Measurements from ENCODE around the gene RNF26. TPM values are rescaled to one million over a fixed set of nuclear protein-coding genes. Genes with fewer than 3 reads are reported as not detected.

RNF26 gene
- total RNA-seq, 1 donor from 2014 or later, result 13.2 TPM

GRCh38 chr11:119365071-119365591 lies 30.8 kb downstream of the RNF26 start:
- intact Hi-C loops (cut with micrococcal nuclease), result no loop called here
- DNase-seq, result no peak
- peak; percentile 3 for ATAC-seq

DNA sequence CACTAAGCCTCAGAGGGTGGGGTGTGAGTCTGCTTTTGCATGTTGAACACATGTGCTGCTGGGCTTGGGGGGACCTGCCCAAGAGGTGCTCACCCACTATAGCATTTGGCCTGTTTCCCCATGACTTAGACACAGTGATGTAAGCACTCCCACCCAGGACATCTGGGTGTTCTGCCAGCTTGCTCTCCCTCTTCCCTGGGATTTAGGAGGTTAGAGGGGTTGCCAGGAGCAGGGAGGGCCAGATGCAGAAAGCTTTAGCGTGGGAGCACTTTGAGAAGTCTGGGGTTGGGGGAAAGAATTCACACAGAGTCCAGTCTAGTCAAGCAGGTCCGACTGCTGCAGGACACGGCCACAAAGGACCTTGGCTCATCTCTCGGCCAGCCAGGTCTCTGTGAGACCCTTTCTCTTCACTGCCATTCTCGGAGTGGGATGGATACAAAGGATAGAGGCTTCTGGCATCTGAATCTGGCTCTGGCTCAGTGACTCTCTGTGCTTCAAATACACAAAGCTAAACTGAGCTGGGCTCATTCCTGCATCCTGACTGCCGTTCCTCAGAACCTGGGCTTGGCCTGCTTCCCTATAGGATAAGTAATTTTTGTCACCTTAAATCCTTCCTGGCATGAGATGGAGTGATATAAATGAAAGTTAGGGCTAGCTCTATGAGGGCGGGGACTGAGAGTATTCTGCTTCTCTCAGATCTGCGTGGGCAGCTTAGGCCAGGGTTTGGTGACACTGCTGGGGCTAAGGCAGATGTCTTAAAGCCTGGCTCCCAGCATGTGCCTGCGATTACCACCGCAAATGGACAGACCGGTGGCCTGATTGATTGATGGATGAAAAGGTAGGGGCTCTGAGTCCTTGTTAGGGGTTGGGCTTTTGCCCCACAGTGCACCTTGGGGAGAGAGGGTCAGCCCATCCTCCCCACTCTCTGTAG lies 32.6 kb downstream of the RNF26 start:
- intact Hi-C loops (cut with micrococcal nuclease), result no loop called here
- DNase-seq, result no peak
- ATAC-seq, result no peak

DNA sequence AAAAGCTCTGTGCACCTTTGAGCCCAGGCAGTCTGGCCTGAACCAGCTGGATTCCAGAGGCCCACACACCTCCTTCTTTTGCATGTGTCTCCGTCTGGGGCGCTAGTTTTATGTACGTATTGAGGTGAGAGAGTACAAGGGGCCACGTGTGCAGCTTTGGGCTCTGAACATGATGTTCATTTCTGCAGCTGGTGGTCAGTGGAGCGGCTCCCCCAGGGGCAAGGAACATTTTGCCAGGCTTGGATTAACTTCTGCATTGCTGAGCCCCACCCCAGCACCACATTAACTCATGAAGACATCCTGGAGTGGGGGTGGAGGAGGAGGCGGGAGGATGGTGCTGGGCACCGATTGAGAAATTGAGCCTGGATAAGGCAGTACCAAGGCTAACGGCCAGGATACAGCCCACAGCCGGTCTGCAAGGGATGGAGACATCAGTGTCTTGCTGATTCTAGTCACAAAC lies 33.4 kb downstream of the RNF26 start:
- ATAC-seq, result no peak
- DNase-seq, result no peak
- intact Hi-C loops (cut with micrococcal nuclease), result no loop called here

GRCh38 chr11:119368121-119369034 lies 34.1 kb downstream of the RNF26 start:
- DNase-seq, result peak; percentile 90
- intact Hi-C loops (cut with micrococcal nuclease), result no loop called here
- ATAC-seq, result peak; percentile 55

GRCh38 chr11:119369132-119369925 lies 35.0 kb downstream of the RNF26 start:
- peak; percentile 43 for ATAC-seq

DNA sequence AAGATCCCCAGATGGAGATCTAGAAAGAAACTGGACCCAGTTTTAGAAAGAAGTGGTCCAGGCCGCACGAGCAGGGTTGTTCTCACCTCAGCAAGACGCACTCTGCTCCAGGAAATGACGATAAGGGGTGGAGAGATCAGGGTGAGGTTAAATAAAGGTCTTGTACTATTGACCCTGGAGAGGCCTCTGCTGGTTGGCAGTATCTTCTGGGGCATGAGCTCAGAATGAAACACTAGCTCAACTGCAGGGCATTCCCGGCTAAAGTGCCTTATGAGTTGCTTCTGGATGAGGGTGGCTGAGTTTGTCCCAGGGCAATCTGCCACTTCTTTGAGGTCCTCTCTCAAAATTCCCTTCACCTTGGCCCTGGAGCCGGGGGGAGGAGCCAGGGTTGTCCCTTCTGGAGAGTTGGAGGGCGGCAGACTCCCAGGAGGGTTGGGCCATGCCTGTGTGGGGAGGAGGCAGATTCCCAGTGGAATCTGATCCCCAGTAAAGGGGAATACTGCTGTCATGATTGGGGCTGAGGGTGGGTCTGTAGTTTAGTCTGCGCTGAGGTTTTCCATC lies 36.2 kb downstream of the RNF26 start:
- DNase-seq (peak; percentile 81), ATAC-seq (peak; percentile 47)
- intact Hi-C loops (cut with micrococcal nuclease), result no loop called here

More at GRCh38 chr11:119369132-119369925, 35.0 kb downstream of the RNF26 start:
- DNase-seq, result peak; percentile 61
- intact Hi-C loops (cut with micrococcal nuclease), result no loop called here

GRCh38 chr11:119371067-119371601 lies 36.8 kb downstream of the RNF26 start:
- intact Hi-C loops (cut with micrococcal nuclease), result no loop called here

DNA sequence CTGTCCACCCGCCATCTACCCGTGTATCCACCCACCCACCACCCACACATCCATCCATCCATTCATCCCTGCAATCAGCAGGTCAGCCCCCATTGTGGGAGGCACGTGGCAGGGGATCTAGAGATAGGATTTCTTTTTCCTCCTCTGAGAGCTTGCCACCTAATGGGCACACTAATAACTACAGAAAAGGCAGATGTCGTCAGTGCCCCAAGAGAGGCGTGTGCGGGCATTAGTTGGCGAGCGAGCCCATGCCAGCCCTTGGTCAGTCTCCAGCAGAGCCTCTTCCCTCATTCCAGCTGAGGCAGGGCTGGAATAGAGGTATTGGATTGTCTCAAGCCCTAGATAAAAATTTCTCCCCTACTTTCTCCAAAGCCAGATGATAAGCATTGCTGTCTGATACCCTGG lies 37.5 kb downstream of the RNF26 start:
- intact Hi-C loops (cut with micrococcal nuclease), result no loop called here
- ATAC-seq, result peak; percentile 7
- peak; percentile 63 for DNase-seq

More at GRCh38 chr11:119371067-119371601, 36.8 kb downstream of the RNF26 start:
- ATAC-seq, result no peak
- DNase-seq, result no peak

GRCh38 chr11:119372260-119373058 lies 38.1 kb downstream of the RNF26 start:
- ATAC-seq, result no peak
- no peak for DNase-seq
- intact Hi-C loops (cut with micrococcal nuclease), result no loop called here

DNA sequence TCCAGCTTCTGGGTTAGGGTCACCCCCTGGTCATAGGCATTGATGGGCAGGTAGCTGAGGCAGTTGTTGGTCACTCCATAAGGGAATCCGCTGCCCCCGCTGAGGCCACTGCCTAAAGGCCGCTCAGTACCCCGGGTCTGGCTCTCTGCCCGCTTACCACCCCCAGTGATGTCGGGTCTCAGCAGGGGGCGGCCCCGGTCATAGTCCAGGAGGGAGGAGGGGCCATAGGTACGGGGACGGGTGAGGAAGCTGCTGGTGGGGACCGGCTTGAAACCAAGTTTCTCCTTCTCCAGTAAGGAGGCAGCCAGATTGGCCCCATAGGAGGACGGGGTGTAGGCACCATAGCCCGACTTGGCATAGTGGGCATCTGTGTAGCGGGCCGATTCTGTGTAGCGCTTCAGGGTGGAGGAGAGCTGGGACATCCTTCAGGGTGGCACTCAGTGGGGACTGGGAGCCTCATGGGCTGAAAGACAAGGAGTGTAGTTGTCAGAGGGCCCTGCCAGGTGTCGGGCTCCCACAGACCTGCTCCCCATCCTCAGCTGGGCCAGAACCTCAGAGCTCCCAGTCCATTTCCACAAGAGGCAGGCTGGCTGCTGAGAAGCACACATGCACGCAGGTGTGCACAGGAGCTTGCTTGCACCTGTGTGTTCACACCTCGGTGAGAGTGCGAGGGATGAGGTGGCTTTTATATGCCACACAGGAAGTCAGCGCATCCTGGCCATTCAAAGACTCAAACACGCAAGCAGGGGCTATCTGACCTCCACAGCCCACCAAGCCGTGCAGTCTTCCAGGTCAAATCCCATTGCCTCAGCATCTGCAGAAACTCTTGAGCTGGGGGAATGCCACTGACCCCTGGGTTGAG lies 39.0 kb downstream of the RNF26 start:
- intact Hi-C loops (cut with micrococcal nuclease), result no loop called here
- ATAC-seq (no peak), DNase-seq (no peak)

GRCh38 chr11:119373921-119374631 lies 39.7 kb downstream of the RNF26 start:
- peak; percentile 80 for DNase-seq
- intact Hi-C loops (cut with micrococcal nuclease), result no loop called here
- peak; percentile 8 for ATAC-seq

- DNase-seq (peak; percentile 61), ATAC-seq (peak; percentile 4)
These were observed 40.5 kb downstream of the RNF26 start for GRCh38 chr11:119374632-119375336.

DNA sequence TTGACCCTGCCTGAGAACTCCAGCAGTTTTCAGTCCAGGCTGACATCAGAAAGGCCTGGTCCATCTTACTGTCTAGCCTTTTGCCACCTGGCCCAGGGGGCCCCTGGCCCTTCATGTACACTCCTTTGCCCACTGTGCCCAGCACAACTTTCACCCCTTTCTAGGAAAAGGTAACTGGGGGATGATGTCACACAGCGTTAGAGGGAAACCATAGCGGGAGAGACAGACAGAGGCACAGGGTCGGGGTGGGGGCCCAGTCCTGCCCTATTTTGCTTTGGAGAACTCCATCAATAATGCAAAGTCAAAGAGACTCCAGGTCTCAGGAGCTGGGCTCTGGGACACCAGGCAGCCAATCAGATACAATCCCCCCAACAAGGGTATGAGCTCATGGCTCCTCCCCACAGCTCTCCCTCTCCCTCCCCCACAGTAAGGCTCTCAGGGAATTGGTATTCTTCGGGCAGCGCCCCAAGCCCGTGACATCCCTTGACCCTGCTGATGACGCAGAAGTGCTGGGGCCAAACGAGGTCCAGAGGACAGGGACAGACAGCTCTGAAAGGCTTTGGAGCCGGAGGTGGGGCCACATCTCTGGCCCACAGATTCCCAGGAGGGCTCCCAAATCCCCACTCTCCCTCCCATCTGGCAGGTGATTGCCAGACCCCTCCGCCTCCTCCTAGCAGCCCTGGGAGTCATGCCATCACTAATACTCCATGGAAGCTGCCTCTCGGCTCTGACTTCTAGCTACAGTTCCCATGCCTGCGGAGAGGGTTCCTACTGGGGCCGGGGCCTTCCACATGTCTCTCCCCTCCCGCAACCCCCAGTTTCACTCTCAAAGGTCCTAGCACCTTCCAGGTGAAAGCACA lies 41.2 kb downstream of the RNF26 start:
- intact Hi-C loops (cut with micrococcal nuclease), result no loop called here
- peak; percentile 62 for ATAC-seq
- peak; percentile 88 for DNase-seq

More at GRCh38 chr11:119374632-119375336, 40.5 kb downstream of the RNF26 start:
- intact Hi-C loops (cut with micrococcal nuclease), result no loop called here

DNA sequence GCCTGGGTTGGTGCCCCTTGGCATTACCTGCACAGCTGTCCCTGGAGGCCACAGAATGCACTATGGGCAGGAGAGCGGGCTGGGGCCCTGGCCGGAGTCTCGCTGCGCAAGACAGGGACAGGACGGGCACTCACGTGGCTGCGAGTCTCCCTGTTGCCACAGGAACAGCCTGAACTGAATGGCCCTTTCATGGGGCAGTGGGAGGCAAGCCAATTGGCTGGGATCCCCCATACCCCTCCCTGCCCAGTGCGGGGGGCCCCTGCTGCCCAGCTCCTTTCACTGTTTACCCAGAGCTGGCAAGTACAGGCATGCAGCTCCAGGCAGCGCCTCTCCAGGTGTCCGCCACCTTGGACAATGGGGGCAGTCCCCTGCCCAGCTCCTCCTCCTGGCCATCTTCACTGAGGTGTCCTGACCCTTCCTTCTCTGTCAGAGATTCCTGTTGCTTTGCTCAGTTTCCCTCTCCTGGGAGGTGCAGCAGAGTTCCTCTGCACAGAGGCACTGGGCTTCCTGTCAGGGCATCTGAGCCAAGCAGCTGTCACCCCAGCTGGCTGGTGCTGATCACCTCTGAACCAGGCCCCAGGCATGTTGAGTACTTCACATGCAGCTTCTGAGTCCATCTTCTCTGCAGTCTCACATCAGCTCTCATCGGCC lies 42.0 kb downstream of the RNF26 start:
- ATAC-seq (peak; percentile 13), DNase-seq (peak; percentile 76)
- intact Hi-C loops (cut with micrococcal nuclease), result no loop called here
